ENCODE results near the gene IMP4.

The IMP4 gene, protein sequence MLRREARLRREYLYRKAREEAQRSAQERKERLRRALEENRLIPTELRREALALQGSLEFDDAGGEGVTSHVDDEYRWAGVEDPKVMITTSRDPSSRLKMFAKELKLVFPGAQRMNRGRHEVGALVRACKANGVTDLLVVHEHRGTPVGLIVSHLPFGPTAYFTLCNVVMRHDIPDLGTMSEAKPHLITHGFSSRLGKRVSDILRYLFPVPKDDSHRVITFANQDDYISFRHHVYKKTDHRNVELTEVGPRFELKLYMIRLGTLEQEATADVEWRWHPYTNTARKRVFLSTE

GRCh38 chr2:130342533-130343275 is at the start of gene IMP4:
Gene IMP4, plus strand, starts transcription at chr2:130342897. Its CDS starts 36 bp downstream, at chr2:130342933.
- Histone ChIP-seq H3K36me3 (ENCODE audit: insufficient read depth, low read length) (peaks cover 42% of the 10 kb centered on the region), H3K4me1 (ENCODE audit: insufficient read depth, low read length) (peaks cover 13% of the 10 kb centered on the region), H3K4me3 (ENCODE audit: low read depth in 1 of 2, low read length in 2 of 2) (peak within 1 kb of the TSS; percentile 78 to 89), H3K9ac (ENCODE audit: low read length) (peak within 1 kb of the TSS; percentile 41), H3K27me3 (ENCODE audit: control insufficient read depth in 1 of 2, insufficient read depth in 2 of 2, low read length in 2 of 2) (no peaks in the 10 kb centered on the region), H3K27ac (ENCODE audit: low read depth, low read length) (peak within 1 kb of the TSS; percentile 90), H3K9me3 (ENCODE audit: low read length) (no peaks in the 10 kb centered on the region)

DNA sequence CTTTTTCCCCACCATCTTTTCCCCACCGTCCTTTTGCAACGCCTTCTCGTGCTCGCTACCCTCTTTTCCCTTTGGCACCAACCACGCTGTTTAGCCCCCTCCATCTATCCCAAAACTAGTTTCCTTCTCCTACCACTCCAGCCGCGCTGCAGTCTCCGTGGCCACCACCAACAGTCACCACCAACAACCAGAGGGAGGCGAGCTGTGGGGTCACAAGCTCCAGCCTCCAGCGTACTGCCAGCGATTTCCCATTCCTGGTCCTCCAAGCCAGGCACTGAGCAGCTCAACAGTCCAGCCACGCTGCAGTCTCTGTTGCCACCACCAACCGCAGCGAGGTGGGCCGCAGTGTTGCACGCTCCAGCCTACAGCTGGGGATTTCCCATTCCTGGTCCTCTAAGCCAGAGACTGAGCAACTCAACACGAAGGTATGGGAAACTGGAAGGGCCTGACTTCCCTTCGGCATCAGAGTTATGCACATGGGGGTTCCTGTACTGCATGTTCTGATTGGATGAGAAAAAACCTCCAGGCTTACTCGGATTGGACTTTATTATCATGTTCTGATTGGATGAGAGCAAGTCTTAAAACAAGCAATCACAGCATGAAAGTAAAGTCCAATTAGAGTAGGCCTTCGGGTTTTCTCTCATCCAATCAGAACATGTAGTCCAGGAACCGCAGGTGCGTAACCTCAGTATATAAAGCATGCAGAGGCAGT is 42.3 kb upstream of the IMP4 start:
- no peaks in the 10 kb centered on the region for H3K36me3 ChIP-seq (ENCODE audit: insufficient read depth, low read length)
- no peak overlapping the region for H3K4me3 ChIP-seq (ENCODE audit: low read depth in 1 of 2, low read length in 2 of 2)
- no peaks in the 10 kb centered on the region for H3K27me3 ChIP-seq (ENCODE audit: control insufficient read depth in 1 of 2, insufficient read depth in 2 of 2, low read length in 2 of 2)

DNA sequence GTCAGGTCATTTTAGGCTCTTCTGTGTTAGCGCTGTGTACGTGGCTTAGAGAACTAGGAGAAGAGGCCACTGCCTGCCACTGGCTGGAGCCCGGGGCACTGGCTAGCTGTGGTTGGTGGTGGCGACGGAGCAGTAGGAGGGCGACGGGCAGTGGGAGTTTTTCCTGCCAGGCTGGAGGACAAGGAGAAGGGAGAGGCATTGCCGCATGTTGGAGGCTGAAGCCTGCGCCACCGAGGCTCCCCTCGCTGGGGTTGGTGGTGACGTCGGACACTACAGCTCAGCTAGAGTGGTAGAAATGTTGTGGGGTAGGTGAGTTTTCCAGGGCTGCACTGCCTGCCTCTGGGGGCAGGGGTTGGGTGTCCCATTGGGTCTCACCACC is 41.7 kb upstream of the IMP4 start:
- H3K36me3 ChIP-seq (ENCODE audit: insufficient read depth, low read length), result no peaks in the 10 kb centered on the region
- no peak overlapping the region for H3K4me3 ChIP-seq (ENCODE audit: low read depth in 1 of 2, low read length in 2 of 2)
- H3K9ac ChIP-seq (ENCODE audit: low read length), result no peak overlapping the region
- no peaks in the 10 kb centered on the region for H3K27me3 ChIP-seq (ENCODE audit: control insufficient read depth in 1 of 2, insufficient read depth in 2 of 2, low read length in 2 of 2)
- H3K9me3 ChIP-seq (ENCODE audit: low read length), result no peaks in the 10 kb centered on the region
- H3K27ac ChIP-seq (ENCODE audit: low read depth, low read length), result no peak overlapping the region
- no peaks in the 10 kb centered on the region for H3K4me1 ChIP-seq (ENCODE audit: insufficient read depth, low read length)

More for the DNA sequence above, 42.3 kb upstream of the IMP4 start:
- Histone ChIP-seq H3K9ac (ENCODE audit: low read length) (no peak overlapping the region), H3K27ac (ENCODE audit: low read depth, low read length) (no peak overlapping the region), H3K4me1 (ENCODE audit: insufficient read depth, low read length) (no peaks in the 10 kb centered on the region), H3K9me3 (ENCODE audit: low read length) (no peaks in the 10 kb centered on the region)

DNA sequence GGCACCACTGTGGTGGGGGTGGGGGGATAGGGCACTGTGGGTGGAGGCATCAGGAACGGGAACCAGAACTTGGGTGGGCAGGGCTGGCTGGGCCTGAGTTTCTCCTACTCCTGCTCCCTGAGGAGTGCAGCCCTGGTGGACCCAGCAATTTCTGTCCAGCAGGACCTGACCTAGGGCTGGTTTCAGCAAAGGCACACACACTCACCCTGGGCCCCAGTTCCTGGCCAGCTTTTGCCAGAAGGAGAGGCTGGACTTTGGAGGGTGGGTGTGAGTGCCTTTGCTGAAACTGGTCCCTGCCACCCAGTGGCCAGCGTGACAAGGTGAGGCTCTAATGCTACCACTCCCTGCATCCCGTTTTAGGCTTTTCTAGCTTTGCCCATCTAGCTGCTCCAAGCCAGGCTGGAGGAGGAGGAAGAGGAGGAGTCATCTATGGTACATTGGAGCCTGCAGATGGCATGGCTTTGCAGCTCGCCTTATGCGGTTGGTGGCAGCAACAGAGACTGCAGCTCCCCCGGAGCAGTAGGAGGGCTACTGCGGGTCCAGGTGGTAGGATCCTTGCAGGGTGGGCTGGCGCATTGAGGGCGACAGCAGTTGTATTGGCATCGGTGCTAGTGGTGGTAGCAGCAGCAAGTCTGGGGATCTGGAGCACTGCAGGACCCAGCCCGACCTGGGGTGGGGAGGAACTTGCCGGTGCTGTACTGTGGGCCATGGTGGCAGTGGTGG is 40.4 kb upstream of the IMP4 start:
- no peak overlapping the region for H3K9ac ChIP-seq (ENCODE audit: low read length)
- no peak overlapping the region for H3K4me3 ChIP-seq (ENCODE audit: low read depth in 1 of 2, low read length in 2 of 2)
- no peaks in the 10 kb centered on the region for H3K36me3 ChIP-seq (ENCODE audit: insufficient read depth, low read length)
- H3K27ac ChIP-seq (ENCODE audit: low read depth, low read length), result no peak overlapping the region
- H3K27me3 ChIP-seq (ENCODE audit: control insufficient read depth in 1 of 2, insufficient read depth in 2 of 2, low read length in 2 of 2), result no peaks in the 10 kb centered on the region
- H3K4me1 ChIP-seq (ENCODE audit: insufficient read depth, low read length), result no peaks in the 10 kb centered on the region
- H3K9me3 ChIP-seq (ENCODE audit: low read length), result no peaks in the 10 kb centered on the region

GRCh38 chr2:130303169-130303568 is 39.5 kb upstream of the IMP4 start:
- H3K27ac ChIP-seq (ENCODE audit: low read depth, low read length), result no peak overlapping the region
- no peaks in the 10 kb centered on the region for H3K36me3 ChIP-seq (ENCODE audit: insufficient read depth, low read length)
- H3K4me3 ChIP-seq (ENCODE audit: low read depth in 1 of 2, low read length in 2 of 2), result no peak overlapping the region
- H3K4me1 ChIP-seq (ENCODE audit: insufficient read depth, low read length), result no peaks in the 10 kb centered on the region
- H3K9me3 ChIP-seq (ENCODE audit: low read length), result no peaks in the 10 kb centered on the region
- H3K9ac ChIP-seq (ENCODE audit: low read length), result no peak overlapping the region
- H3K27me3 ChIP-seq (ENCODE audit: control insufficient read depth in 1 of 2, insufficient read depth in 2 of 2, low read length in 2 of 2), result no peaks in the 10 kb centered on the region

DNA sequence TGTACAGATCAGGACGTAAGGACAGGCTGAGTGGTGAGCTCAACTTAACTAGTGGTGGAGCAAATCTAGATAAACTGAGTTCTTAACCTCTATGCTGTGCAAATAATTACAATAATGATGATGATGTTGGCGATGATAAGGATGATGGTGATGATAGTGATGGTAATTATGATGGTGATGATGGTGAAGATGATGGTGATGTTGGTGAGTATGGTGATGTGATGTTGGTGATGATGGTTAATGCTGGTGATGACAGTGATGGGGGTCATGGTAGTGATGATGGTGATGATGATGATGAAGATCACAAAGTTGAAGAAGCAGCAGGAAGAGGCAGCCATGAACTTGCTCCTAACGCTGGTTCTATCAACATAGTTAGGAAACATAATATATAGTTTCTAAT is 38.0 kb upstream of the IMP4 start:
- Histone ChIP-seq H3K36me3 (ENCODE audit: insufficient read depth, low read length) (no peaks in the 10 kb centered on the region), H3K27ac (ENCODE audit: low read depth, low read length) (no peak overlapping the region), H3K27me3 (ENCODE audit: control insufficient read depth in 1 of 2, insufficient read depth in 2 of 2, low read length in 2 of 2) (no peaks in the 10 kb centered on the region), H3K9ac (ENCODE audit: low read length) (no peak overlapping the region), H3K4me3 (ENCODE audit: low read depth in 1 of 2, low read length in 2 of 2) (no peak overlapping the region), H3K9me3 (ENCODE audit: low read length) (no peaks in the 10 kb centered on the region), H3K4me1 (ENCODE audit: insufficient read depth, low read length) (no peaks in the 10 kb centered on the region)

GRCh38 chr2:130307850-130308249 is 34.8 kb upstream of the IMP4 start:
- Histone ChIP-seq H3K4me1 (ENCODE audit: insufficient read depth, low read length) (no peaks in the 10 kb centered on the region), H3K9me3 (ENCODE audit: low read length) (no peaks in the 10 kb centered on the region), H3K36me3 (ENCODE audit: insufficient read depth, low read length) (no peaks in the 10 kb centered on the region), H3K27me3 (ENCODE audit: control insufficient read depth in 1 of 2, insufficient read depth in 2 of 2, low read length in 2 of 2) (no peaks in the 10 kb centered on the region), H3K4me3 (ENCODE audit: low read depth in 1 of 2, low read length in 2 of 2) (no peak overlapping the region), H3K27ac (ENCODE audit: low read depth, low read length) (no peak overlapping the region), H3K9ac (ENCODE audit: low read length) (no peak overlapping the region)

GRCh38 chr2:130310881-130311280 is 31.8 kb upstream of the IMP4 start:
- no peaks in the 10 kb centered on the region for H3K9me3 ChIP-seq (ENCODE audit: low read length)
- no peak overlapping the region for H3K27ac ChIP-seq (ENCODE audit: low read depth, low read length)
- no peaks in the 10 kb centered on the region for H3K27me3 ChIP-seq (ENCODE audit: control insufficient read depth in 1 of 2, insufficient read depth in 2 of 2, low read length in 2 of 2)
- no peak overlapping the region for H3K9ac ChIP-seq (ENCODE audit: low read length)
- no peaks in the 10 kb centered on the region for H3K4me1 ChIP-seq (ENCODE audit: insufficient read depth, low read length)
- H3K4me3 ChIP-seq (ENCODE audit: low read depth in 1 of 2, low read length in 2 of 2), result no peak overlapping the region
- no peaks in the 10 kb centered on the region for H3K36me3 ChIP-seq (ENCODE audit: insufficient read depth, low read length)

- no peaks in the 10 kb centered on the region for H3K4me1 ChIP-seq (ENCODE audit: insufficient read depth, low read length)
- no peak overlapping the region for H3K9ac ChIP-seq (ENCODE audit: low read length)
- H3K27me3 ChIP-seq (ENCODE audit: control insufficient read depth in 1 of 2, insufficient read depth in 2 of 2, low read length in 2 of 2), result no peaks in the 10 kb centered on the region
- no peak overlapping the region for H3K27ac ChIP-seq (ENCODE audit: low read depth, low read length)
- H3K4me3 ChIP-seq (ENCODE audit: low read depth in 1 of 2, low read length in 2 of 2), result no peak overlapping the region
- H3K9me3 ChIP-seq (ENCODE audit: low read length), result no peaks in the 10 kb centered on the region
- no peaks in the 10 kb centered on the region for H3K36me3 ChIP-seq (ENCODE audit: insufficient read depth, low read length)
These were observed 28.8 kb upstream of the IMP4 start for GRCh38 chr2:130313812-130314334.

GRCh38 chr2:130314377-130314776 is 28.3 kb upstream of the IMP4 start:
- H3K36me3 ChIP-seq (ENCODE audit: insufficient read depth, low read length), result no peaks in the 10 kb centered on the region
- H3K27ac ChIP-seq (ENCODE audit: low read depth, low read length), result no peak overlapping the region
- no peaks in the 10 kb centered on the region for H3K4me1 ChIP-seq (ENCODE audit: insufficient read depth, low read length)
- no peak overlapping the region for H3K9ac ChIP-seq (ENCODE audit: low read length)
- H3K9me3 ChIP-seq (ENCODE audit: low read length), result no peaks in the 10 kb centered on the region
- H3K27me3 ChIP-seq (ENCODE audit: control insufficient read depth in 1 of 2, insufficient read depth in 2 of 2, low read length in 2 of 2), result no peaks in the 10 kb centered on the region
- no peak overlapping the region for H3K4me3 ChIP-seq (ENCODE audit: low read depth in 1 of 2, low read length in 2 of 2)

DNA sequence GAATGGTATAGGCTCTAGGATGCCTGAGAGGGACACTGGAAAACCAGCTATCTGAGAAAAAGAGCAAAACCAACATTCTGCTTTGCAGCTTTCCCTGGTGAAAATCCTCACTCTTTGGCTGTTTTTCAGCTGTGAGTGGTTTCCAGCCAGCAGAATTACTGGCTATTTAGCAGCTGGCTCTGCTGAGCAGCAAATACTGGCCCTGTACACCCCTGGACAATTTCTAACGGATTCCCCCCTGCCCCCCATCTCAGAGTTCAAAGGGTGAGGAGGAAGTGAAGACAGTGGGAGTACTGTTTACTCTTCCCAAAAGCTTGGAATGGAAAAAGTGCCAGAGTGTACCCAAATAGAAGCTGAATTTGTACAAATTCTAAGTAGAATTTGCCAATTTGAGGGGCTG is 26.1 kb upstream of the IMP4 start:
- Histone ChIP-seq H3K36me3 (ENCODE audit: insufficient read depth, low read length) (no peaks in the 10 kb centered on the region), H3K9me3 (ENCODE audit: low read length) (no peaks in the 10 kb centered on the region), H3K27ac (ENCODE audit: low read depth, low read length) (no peak overlapping the region), H3K4me3 (ENCODE audit: low read depth in 1 of 2, low read length in 2 of 2) (no peak overlapping the region), H3K4me1 (ENCODE audit: insufficient read depth, low read length) (no peaks in the 10 kb centered on the region), H3K27me3 (ENCODE audit: control insufficient read depth in 1 of 2, insufficient read depth in 2 of 2, low read length in 2 of 2) (no peaks in the 10 kb centered on the region), H3K9ac (ENCODE audit: low read length) (no peak overlapping the region)

Data from muscle layer of colon (tissue), 2 donors.